Pancreas (tissue), 10 donors: ENCODE data around the gene FERMT3. TPM values are rescaled to one million over a fixed set of nuclear protein-coding genes. Genes with fewer than 3 reads are reported as not detected.

Experiments used
- ATAC-seq, 4 donors: fragments of 200-7000 bp; cut with Tn5 transposase; one replicate each; pipeline versions ENCODE4 v1.8.0 to v1.9.1; 2020; ENCODE audit warnings: mild to moderate bottlenecking in 4 of 4, moderate library complexity in 4 of 4
- DNase-seq, 6 donors: peaks; one replicate each; pipeline ENCODE4 v3.0.0-alpha.2; 2020
- FAIRE-seq: peaks from 2 replicates; lab custom pipeline; 2012; peaks lifted over from hg19 to GRCh38; lab: Jason Lieb, UNC
- H3K27ac ChIP-seq, 4 donors: fragments of 200-600 bp; sonication (generic); 1 replicate in 3 of 4; 2 replicates in 1 of 4; pipeline versions ENCODE4 v1.5.0 to v1.8.0; 2020
- H3K27me3 ChIP-seq, 4 donors: fragments of 200-600 bp; one replicate each; pipeline ENCODE4 v1.8.0; 2021
- H3K36me3 ChIP-seq, 3 donors: fragments of 200-600 bp; sonication (generic) in 1 of 3; one replicate each; pipeline versions ENCODE4 v1.5.0 to v1.8.0; 2020 to 2021
- H3K4me1 ChIP-seq, 3 donors: fragments of 200-600 bp; one replicate each; pipeline ENCODE4 v1.8.0; 2021
- H3K4me3 ChIP-seq, 4 donors: fragments of 200-600 bp; sonication (generic) in 2 of 4; one replicate each; pipeline versions ENCODE4 v1.5.0 to v1.8.0; 2020 to 2021
- H3K9me3 ChIP-seq, 4 donors: fragments of 200-600 bp; one replicate each; pipeline ENCODE4 v1.8.0; 2021
- WGBS, 2 donors: extraction: QIAGEN DNeasy Blood & Tissue Kit; methylation state at CpG; one replicate each; pipeline ENCODE4 v1.1.7; 2013; 5-methylcytosine and 5-hydroxymethylcytosine counted together
- intact Hi-C, 3 donors: fragments of 100-400 bp; cut with DNase I; formaldehyde crosslinking; loops; one replicate each; pipeline versions ENCODE4 v1.11.1 to v1.14.2; 2022
- polyA plus RNA-seq, 2 donors: library from polyadenylated mRNA; stranded (reverse); fragments of 200-250 nt; gene quantifications; one replicate each; pipeline ENCODE4 v1.2.3, GENCODE V29; 2013
- total RNA-seq, 6 donors: library from RNA; stranded (reverse); fragmentation: NEBNext Ultra II Directional in 4 of 6; extraction: Animal tissue kit (Norgen Biotek cat#: 25700) in 4 of 6; gene quantifications; one replicate each; pipeline versions ENCODE4 v1.2.1 to v1.2.4, GENCODE V29; 2021 to 2023
- TF ChIP-seq, protein P1 (sequence below), 4 donors: fragments of 200-600 bp; sonication (generic) in 3 of 4; IDR thresholded peaks; one replicate each; pipeline versions ENCODE4 v1.5.0 to v1.8.0; 2021; ENCODE audit warnings: antibody characterized with exemption in 4 of 4
- donor health status: healthy with polysubstance abuse.
- donor health status: DM: no; HTN: no; CAD: no; lungs with moderate emphysema.
- donor health status: DM: no; HTN: no; CAD: no.
- donor health status: control.
- donor health status: control.
- donor health status: Bipolar disorder and iron deficiency.
- donor health status: DM: yes; HTN: yes; CAD: no.
- donor health status: DM: no; HTN: no; CAD: no.
- donor health status: DM: no; HTN: no; CAD: no.
- donor health status: DM: yes; HTN: yes; CAD: no.

FERMT3 gene
- total and polyA plus RNA-seq, 8 donors = 1.9 to 16.3 (median 9.1) TPM

DNA sequence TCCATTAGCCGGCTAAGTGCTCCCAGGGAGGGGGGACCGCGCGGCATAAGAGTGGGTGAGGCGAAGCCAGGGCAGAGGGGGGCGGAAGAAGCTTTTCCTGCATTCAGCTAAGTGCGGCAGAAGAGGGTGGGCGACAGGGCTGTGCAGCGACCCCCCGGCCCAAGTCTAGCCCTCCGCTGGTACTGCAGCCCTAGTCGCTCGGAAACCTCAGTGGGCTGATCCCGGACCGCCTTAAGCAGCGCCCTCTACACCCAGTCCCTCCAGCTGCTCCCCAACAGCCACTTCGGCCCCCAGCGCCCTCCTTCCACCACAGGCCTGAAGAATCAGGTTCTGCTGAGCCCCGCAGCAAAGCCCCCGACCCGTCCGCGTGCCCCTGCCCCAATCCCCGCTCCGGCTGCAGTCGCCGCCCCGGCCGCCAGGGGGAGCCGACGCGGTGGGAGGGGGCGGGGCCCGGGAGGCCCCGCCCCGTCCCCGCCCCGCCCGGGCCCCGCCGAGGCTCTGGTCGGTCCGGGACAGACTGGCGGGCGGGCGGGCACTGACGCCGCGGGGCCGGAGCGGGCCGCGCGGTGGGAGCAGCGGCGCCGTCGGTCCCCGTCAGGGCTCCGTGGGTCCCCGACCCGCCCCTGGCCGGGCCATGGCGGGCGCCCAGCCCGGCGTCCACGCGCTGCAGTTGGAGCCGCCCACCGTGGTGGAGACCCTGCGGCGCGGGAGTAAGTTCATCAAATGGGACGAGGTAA is 44.7 kb downstream of the FERMT3 start, which contains the start of gene PLCB3:
Gene PLCB3, plus strand, starts transcription at position 515 of the 737 bp plus-strand sequence. Its CDS starts 120 bp downstream, at position 635.
- intact Hi-C loops = no loop called here
- FAIRE-seq = no peak

DNA sequence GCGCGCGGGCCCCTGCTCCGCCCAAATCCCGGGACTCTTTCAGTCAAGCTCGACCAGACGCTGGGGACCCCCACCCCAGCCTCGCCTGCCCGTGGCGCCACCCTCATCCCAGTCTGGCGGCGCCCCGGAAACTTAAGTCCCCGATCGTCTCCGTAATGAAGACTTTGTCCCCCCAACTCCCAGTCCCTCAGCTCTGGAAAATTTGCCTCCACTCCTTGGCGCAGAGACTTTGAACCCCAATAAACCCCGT is 45.2 kb downstream of the FERMT3 start:
- FAIRE-seq = no peak

More for the DNA sequence above, 44.7 kb downstream of the FERMT3 start, which contains the start of gene PLCB3:
- Histone ChIP-seq H3K36me3 (peaks cover 0 to 3% (median 0%) of the 10 kb centered on the region in 3 donors), H3K4me1 (peaks cover 0 to 8% (median 4%) of the 10 kb centered on the region in 3 donors), H3K27ac (no peak within 1 kb of the TSS), H3K9me3 (no peaks in the 10 kb centered on the region), H3K4me3 (peak within 1 kb of the TSS; percentile 56 to 90 (median 78)), H3K27me3 (no peaks in the 10 kb centered on the region)
- DNase-seq (peak in 5 of 6 donors; percentile 38 to 93 (median 73)), ATAC-seq (peak; percentile 47 to 72 (median 70))
- TF ChIP-seq, protein P1, sequence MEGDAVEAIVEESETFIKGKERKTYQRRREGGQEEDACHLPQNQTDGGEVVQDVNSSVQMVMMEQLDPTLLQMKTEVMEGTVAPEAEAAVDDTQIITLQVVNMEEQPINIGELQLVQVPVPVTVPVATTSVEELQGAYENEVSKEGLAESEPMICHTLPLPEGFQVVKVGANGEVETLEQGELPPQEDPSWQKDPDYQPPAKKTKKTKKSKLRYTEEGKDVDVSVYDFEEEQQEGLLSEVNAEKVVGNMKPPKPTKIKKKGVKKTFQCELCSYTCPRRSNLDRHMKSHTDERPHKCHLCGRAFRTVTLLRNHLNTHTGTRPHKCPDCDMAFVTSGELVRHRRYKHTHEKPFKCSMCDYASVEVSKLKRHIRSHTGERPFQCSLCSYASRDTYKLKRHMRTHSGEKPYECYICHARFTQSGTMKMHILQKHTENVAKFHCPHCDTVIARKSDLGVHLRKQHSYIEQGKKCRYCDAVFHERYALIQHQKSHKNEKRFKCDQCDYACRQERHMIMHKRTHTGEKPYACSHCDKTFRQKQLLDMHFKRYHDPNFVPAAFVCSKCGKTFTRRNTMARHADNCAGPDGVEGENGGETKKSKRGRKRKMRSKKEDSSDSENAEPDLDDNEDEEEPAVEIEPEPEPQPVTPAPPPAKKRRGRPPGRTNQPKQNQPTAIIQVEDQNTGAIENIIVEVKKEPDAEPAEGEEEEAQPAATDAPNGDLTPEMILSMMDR (IDR thresholded peaks at IDR 0.05) = peak; percentile 55 to 75 (median 74)
- WGBS, 2 donors = 1% methylated on average over 50 to 75 of the region's 75 CpGs

DNA sequence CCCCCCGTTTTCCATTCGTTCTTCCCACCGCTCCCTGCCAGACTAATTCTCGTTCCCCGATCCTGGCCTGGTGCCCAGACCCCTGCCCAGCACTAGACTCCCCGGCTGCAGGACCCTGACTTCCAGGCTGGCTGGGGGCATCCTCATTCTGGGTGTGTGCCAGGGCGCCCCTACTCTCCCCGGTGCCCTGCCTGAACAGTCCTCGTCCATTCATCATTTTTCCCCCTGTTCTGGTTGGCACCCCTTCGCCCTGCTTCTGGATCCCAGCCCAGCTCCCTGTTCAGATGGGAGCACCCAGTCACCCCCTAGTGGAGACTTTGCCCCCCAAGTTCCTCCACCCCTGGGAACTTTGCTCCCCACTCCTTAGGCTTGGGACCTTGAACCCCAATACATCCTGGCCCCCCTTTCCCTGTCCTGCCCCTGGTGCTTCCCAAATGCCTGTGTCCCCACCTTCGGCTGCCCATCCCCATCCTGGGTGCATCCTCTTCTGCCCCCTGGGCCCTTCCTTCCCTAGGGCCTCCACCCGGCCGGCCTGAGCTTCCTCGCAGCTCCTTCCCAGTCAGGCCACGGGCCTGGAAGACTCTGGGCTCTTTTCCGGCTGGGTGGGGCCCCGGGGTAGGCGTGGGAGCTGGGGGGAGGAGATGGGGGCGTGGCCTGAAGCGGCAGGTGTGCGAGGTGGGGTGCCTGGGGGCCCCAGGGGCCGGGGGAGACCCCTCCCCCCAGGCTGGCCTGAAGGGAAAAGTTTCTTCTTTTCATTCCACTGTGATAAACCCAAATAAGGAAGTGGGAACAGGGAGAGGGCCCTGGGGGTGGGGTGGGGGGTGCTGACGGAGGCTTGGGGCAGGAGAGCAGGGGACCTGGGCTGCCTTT is 45.7 kb downstream of the FERMT3 start:
- Histone ChIP-seq H3K9me3 (no peaks in the 10 kb centered on the region), H3K27ac (no peak overlapping the region), H3K4me3 (peak overlapping the region; percentile 56 to 90 (median 78)), H3K4me1 (peaks cover 0 to 8% (median 4%) of the 10 kb centered on the region in 3 donors), H3K36me3 (peaks cover 0 to 9% (median 0%) of the 10 kb centered on the region in 3 donors), H3K27me3 (no peaks in the 10 kb centered on the region)
- TF ChIP-seq, protein P1 (IDR thresholded peaks at IDR 0.05) = no peak
- 4 to 5% methylated on average over 23 of the region's 23 CpGs for WGBS, 2 donors
- FAIRE-seq (no peak), ATAC-seq (peak; percentile 21 to 55 (median 34)), DNase-seq (peak in 4 of 6 donors; percentile 52 to 78 (median 72))
- intact Hi-C loops = no loop called here

More for the DNA sequence above, 45.2 kb downstream of the FERMT3 start:
- Histone ChIP-seq H3K27ac (no peak overlapping the region), H3K4me3 (peak overlapping the region; percentile 56 to 90 (median 78)), H3K4me1 (peaks cover 0 to 8% (median 4%) of the 10 kb centered on the region in 3 donors), H3K36me3 (peaks cover 0 to 8% (median 0%) of the 10 kb centered on the region in 3 donors), H3K27me3 (no peaks in the 10 kb centered on the region), H3K9me3 (no peaks in the 10 kb centered on the region)
- intact Hi-C loops = no loop called here
- WGBS, 2 donors = 1 to 2% methylated on average over 18 of the region's 18 CpGs
- ATAC-seq = no peak
- DNase-seq = no peak
- TF ChIP-seq, protein P1 (IDR thresholded peaks at IDR 0.05) = no peak

DNA sequence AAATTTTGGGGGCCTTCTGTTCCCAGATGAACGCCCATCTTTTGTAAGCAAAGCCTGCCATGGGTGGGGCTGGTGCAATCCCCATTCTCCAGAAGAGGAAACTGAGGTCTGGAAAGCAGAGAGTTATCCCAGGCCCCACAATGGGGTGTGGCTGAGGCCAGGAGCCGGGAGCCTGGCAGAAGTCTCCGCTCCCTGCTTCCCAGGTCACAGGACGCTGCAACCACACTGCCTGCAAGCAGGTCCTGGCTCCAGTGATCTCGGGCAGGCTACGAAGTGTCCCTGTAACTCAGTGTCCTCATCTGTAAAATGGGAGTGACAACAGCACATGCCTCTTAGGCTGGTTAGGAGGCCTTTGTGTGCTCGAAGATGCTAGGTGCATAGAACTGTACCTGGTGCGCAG is 46.5 kb downstream of the FERMT3 start:
- intact Hi-C loops = no loop called here
- DNase-seq (no peak), ATAC-seq (no peak), FAIRE-seq (no peak)
- no peaks in the 10 kb centered on the region for H3K9me3 ChIP-seq
- no peak overlapping the region for H3K27ac ChIP-seq
- no peak overlapping the region for H3K4me3 ChIP-seq
- 83 to 85% methylated on average over 8 of the region's 8 CpGs for whole genome bisulfite sequencing, 2 donors
- TF ChIP-seq, protein P1 (IDR thresholded peaks at IDR 0.05) = no peak
- H3K27me3 ChIP-seq = no peaks in the 10 kb centered on the region
- peaks cover 0 to 9% (median 0%) of the 10 kb centered on the region in 3 donors for H3K36me3 ChIP-seq
- peaks cover 0 to 4% (median 4%) of the 10 kb centered on the region in 3 donors for H3K4me1 ChIP-seq
